WTC11 (cell line): ENCODE measurements around the gene NEK7. TPM values are rescaled to one million over a fixed set of nuclear protein-coding genes. Genes with fewer than 3 reads are reported as not detected.
A peak's percentile ranks its signal among the peaks of the same experiment; 100 is the strongest.

Experiments
- ATAC-seq: fragments of 200-7000 bp; cut with Tn5 transposase; 2 replicates; pipeline ENCODE4 v1.10.0; 2021; ENCODE audit warnings: mild to moderate bottlenecking, moderate library complexity
- CTCF ChIA-PET: fragments of 300-600 bp; sonication (Branson Sonifier 250); formaldehyde crosslinking; loops from one replicate; lab custom pipeline; 2021; ENCODE audit warnings: antibody characterized with exemption; lab: Charles Lee
- POLR2A ChIA-PET: fragments of 350-600 bp; sonication (Branson Sonifier 250); formaldehyde crosslinking; loops from one replicate; lab custom pipeline; 2021; ENCODE audit warnings: antibody characterized with exemption; lab: Charles Lee
- DNase-seq: peaks from one replicate; pipeline ENCODE4 v3.0.0; 2021; ENCODE audit warnings: low spot score
- H3K27ac Mint-ChIP-seq: 2 replicates; pipeline ENCODE4 v1.8.0; 2021; ENCODE audit warnings: mixed read lengths
- H3K27me3 Mint-ChIP-seq: 2 replicates; pipeline ENCODE4 v1.8.0; 2021; ENCODE audit warnings: low read depth, mild to moderate bottlenecking, moderate library complexity, mixed read lengths
- H3K36me3 Mint-ChIP-seq: 2 replicates; pipeline ENCODE4 v1.8.0; 2021; ENCODE audit warnings: mixed read lengths
- H3K4me1 Mint-ChIP-seq: 2 replicates; pipeline ENCODE4 v1.8.0; 2022; ENCODE audit warnings: mixed read lengths
- H3K4me3 Mint-ChIP-seq: 2 replicates; pipeline ENCODE4 v1.8.0; 2021; ENCODE audit warnings: mild to moderate bottlenecking, moderate library complexity, mixed read lengths
- H3K9me3 Mint-ChIP-seq: 2 replicates; pipeline ENCODE4 v1.8.0; 2021; ENCODE audit warnings: mixed read lengths
- ATF1 ChIP-seq: sonication (generic); formaldehyde crosslinking; IDR thresholded peaks from 2 replicates; pipeline ENCODE4 v1.8.1; 2023; ENCODE audit warnings: mild to moderate bottlenecking, moderate library complexity, missing genetic modification reagents
- ATF2 ChIP-seq: sonication (generic); formaldehyde crosslinking; IDR thresholded peaks from 2 replicates; pipeline ENCODE4 v1.8.1; 2022; ENCODE audit warnings: low read depth, missing genetic modification reagents, borderline replicate concordance
- ATF3 ChIP-seq: sonication (generic); formaldehyde crosslinking; conservative IDR thresholded peaks from 2 replicates; pipeline ENCODE4 v1.8.1; 2022; ENCODE audit warnings: mild to moderate bottlenecking, missing genetic modification reagents
- CBFB ChIP-seq: sonication (generic); formaldehyde crosslinking; IDR thresholded peaks from 2 replicates; pipeline ENCODE4 v1.8.1; 2022; ENCODE audit warnings: mild to moderate bottlenecking, low read depth, missing genetic modification reagents
- ESRRA ChIP-seq: sonication (generic); formaldehyde crosslinking; IDR thresholded peaks from 2 replicates; pipeline ENCODE4 v1.8.1; 2022; ENCODE audit warnings: mild to moderate bottlenecking, missing genetic modification reagents, borderline replicate concordance
- GABPB1 ChIP-seq: sonication (generic); formaldehyde crosslinking; IDR thresholded peaks from 2 replicates; pipeline ENCODE4 v1.8.1; 2023; ENCODE audit warnings: mild to moderate bottlenecking, missing genetic modification reagents
- GRHL2 ChIP-seq: fragments of 250-450 bp; sonication (Bioruptor Pico); IDR thresholded peaks from 2 replicates; pipeline ENCODE4 v1.8.0; 2022; ENCODE audit warnings: mild to moderate bottlenecking, moderate library complexity; ENCODE audit not compliant: insufficient replicate concordance, severe bottlenecking
- HMGA2 ChIP-seq: fragments of 250-450 bp; sonication (Bioruptor Pico); IDR thresholded peaks from 2 replicates; pipeline ENCODE4 v1.4.0; 2021; ENCODE audit warnings: mild to moderate bottlenecking, moderate library complexity
- IRF1 ChIP-seq: sonication (generic); formaldehyde crosslinking; IDR thresholded peaks from 2 replicates; pipeline ENCODE4 v1.8.0; 2023; ENCODE audit warnings: missing genetic modification reagents
- IRF2 ChIP-seq: sonication (generic); formaldehyde crosslinking; IDR thresholded peaks from 2 replicates; pipeline ENCODE4 v1.8.0; 2022; ENCODE audit warnings: low read depth, missing genetic modification reagents, borderline replicate concordance
- NFATC4 ChIP-seq: fragments of 250-450 bp; sonication (Bioruptor Pico); IDR thresholded peaks from 2 replicates; pipeline ENCODE4 v1.9.0; 2021; ENCODE audit warnings: mild to moderate bottlenecking
- NFYB ChIP-seq: sonication (generic); formaldehyde crosslinking; conservative IDR thresholded peaks from 2 replicates; pipeline ENCODE4 v1.8.0; 2022; ENCODE audit warnings: low read depth, missing genetic modification reagents
- OVOL2 ChIP-seq: fragments of 250-450 bp; sonication (Bioruptor Pico); IDR thresholded peaks from 2 replicates; pipeline ENCODE4 v1.9.0; 2021; ENCODE audit warnings: mild to moderate bottlenecking, borderline replicate concordance
- PRDM15 ChIP-seq: sonication (generic); formaldehyde crosslinking; IDR thresholded peaks from 2 replicates; pipeline ENCODE4 v1.8.0; 2022; ENCODE audit warnings: missing genetic modification reagents
- RELA ChIP-seq: sonication (generic); formaldehyde crosslinking; IDR thresholded peaks from 2 replicates; pipeline ENCODE4 v1.8.1; 2022; ENCODE audit warnings: missing genetic modification reagents, mild to moderate bottlenecking, borderline replicate concordance
- TP53 ChIP-seq: sonication (generic); formaldehyde crosslinking; IDR thresholded peaks from 2 replicates; pipeline ENCODE4 v1.8.1; 2023; ENCODE audit warnings: mild to moderate bottlenecking, missing genetic modification reagents
- ZNF138 ChIP-seq: sonication (generic); formaldehyde crosslinking; conservative IDR thresholded peaks from 2 replicates; pipeline ENCODE4 v1.8.1; 2022; ENCODE audit warnings: mild to moderate bottlenecking, moderate library complexity, missing genetic modification reagents
- ZNF396 ChIP-seq: fragments of 250-450 bp; sonication (Bioruptor Pico); IDR thresholded peaks from 2 replicates; pipeline ENCODE4 v1.8.0; 2021; ENCODE audit warnings: mild to moderate bottlenecking, moderate library complexity, borderline replicate concordance
- ZSCAN18 ChIP-seq: fragments of 250-450 bp; sonication (Bioruptor Pico); IDR thresholded peaks from 2 replicates; pipeline ENCODE4 v2.1.2; 2022; ENCODE audit warnings: mild to moderate bottlenecking, moderate library complexity
- total RNA-seq: library from RNA; stranded (reverse); gene quantifications from 3 replicates; pipeline ENCODE4 v1.2.3, GENCODE V29; 2021

The NEK7 gene
- total RNA-seq, 1 experiment from 2014 or later: 10.3 TPM

- H3K27ac Mint-ChIP-seq: no peak overlapping the region
- H3K4me1 Mint-ChIP-seq: peaks cover 17% of the 10 kb centered on the region
- no peaks in the 10 kb centered on the region for H3K36me3 Mint-ChIP-seq
- ATAC-seq: no peak
- DNase-seq: no peak
- CTCF ChIA-PET: no interaction called here
- TF ChIP-seq GRHL2 (CRISPR knock-in tag): no peak
- no peak for TF ChIP-seq GABPB1 (CRISPR knock-in tag)
- no peak for TF ChIP-seq PRDM15 (CRISPR knock-in tag)
- TF ChIP-seq ATF3 (CRISPR knock-in tag): no peak
- no peak for TF ChIP-seq NFYB
- TF ChIP-seq ZNF138 (CRISPR knock-in tag): no peak
- no peak for TF ChIP-seq RELA (CRISPR knock-in tag)
- no peak for TF ChIP-seq OVOL2 (CRISPR knock-in tag)
- TF ChIP-seq CBFB (CRISPR knock-in tag): no peak
- TF ChIP-seq ZSCAN18 (CRISPR knock-in tag): no peak
- TF ChIP-seq ATF2: no peak
- no peak for TF ChIP-seq ESRRA (CRISPR knock-in tag)
- no peak for TF ChIP-seq ZNF396 (CRISPR knock-in tag)
- no peak for TF ChIP-seq ATF1 (CRISPR knock-in tag)
- no peak for TF ChIP-seq HMGA2
- TF ChIP-seq NFATC4 (CRISPR knock-in tag): no peak
- TF ChIP-seq, all 79 proteins: peak for 0
- no peaks in the 10 kb centered on the region for H3K27me3 Mint-ChIP-seq
- POLR2A ChIA-PET: no interaction called here
- H3K9me3 Mint-ChIP-seq: no peaks in the 10 kb centered on the region; the same call in 1 of the 2 replicates
- H3K4me3 Mint-ChIP-seq: no peak overlapping the region
Measured at GRCh38 chr1:198245379-198245778, 88.6 kb downstream of the NEK7 start.

- DNase-seq (no peak), ATAC-seq (peak; percentile 55; the same call in 1 of the 2 replicates)
- H3K27ac Mint-ChIP-seq: no peak overlapping the region
- no peaks in the 10 kb centered on the region for H3K36me3 Mint-ChIP-seq
- POLR2A ChIA-PET: no interaction called here
- no peaks in the 10 kb centered on the region; the same call in 1 of the 2 replicates for H3K9me3 Mint-ChIP-seq
- CTCF ChIA-PET: no interaction called here
- peaks cover 17% of the 10 kb centered on the region for H3K4me1 Mint-ChIP-seq
- H3K27me3 Mint-ChIP-seq: no peaks in the 10 kb centered on the region
- no peak overlapping the region for H3K4me3 Mint-ChIP-seq
- no peak for TF ChIP-seq ATF3 (CRISPR knock-in tag)
- no peak for TF ChIP-seq IRF1 (CRISPR knock-in tag)
- no peak for TF ChIP-seq TP53
- TF ChIP-seq IRF2: no peak
- TF ChIP-seq, all 79 proteins: peak for 0
Measured at GRCh38 chr1:198246337-198246736, 89.5 kb downstream of the NEK7 start.
